Activated T-helper 2 cell treated with anti-CD3 and anti-CD28 coated beads, Interferon-gamma antibody, Interleukin-2, Interleukin-4, amounts not matched to agents 10 μg/mL and 5 μg/mL and 100 μg/mL, durations not matched to agents 14 hours and 24 hours and 36 hours (primary cell): ENCODE measurements around the gene NGEF. TPM values are rescaled to one million over a fixed set of nuclear protein-coding genes. Genes with fewer than 3 reads are reported as not detected.
"Not testable (repeated sequence)": the region's sequence is repeated elsewhere in the genome, so short reads cannot be mapped to it uniquely, and the experiment has no call there.

Experiments
- DNase-seq: peaks from one replicate; pipeline ENCODE4 v3.0.0; 2021; ENCODE audit warnings: low spot score
- H3K27ac Mint-ChIP-seq: one replicate; pipeline ENCODE4 v1.8.0; 2021; ENCODE audit warnings: mixed read lengths
- H3K27me3 Mint-ChIP-seq: one replicate; pipeline ENCODE4 v1.8.0; 2021; ENCODE audit warnings: low read depth, mixed read lengths
- H3K36me3 Mint-ChIP-seq: one replicate; pipeline ENCODE4 v1.8.0; 2021; ENCODE audit warnings: low read depth, mixed read lengths
- H3K4me1 Mint-ChIP-seq: one replicate; pipeline ENCODE4 v1.8.0; 2021; ENCODE audit warnings: low read depth, mixed read lengths
- H3K4me3 Mint-ChIP-seq: one replicate; pipeline ENCODE4 v1.8.0; 2021; ENCODE audit warnings: low read depth, mild to moderate bottlenecking, moderate library complexity, mixed read lengths
- H3K9me3 Mint-ChIP-seq: one replicate; pipeline ENCODE4 v1.8.0; 2021; ENCODE audit warnings: mixed read lengths
- intact Hi-C: fragments of 100-400 bp; cut with micrococcal nuclease; formaldehyde crosslinking; loops from one replicate; pipeline ENCODE4 v1.15.1; 2023
- total RNA-seq: library from RNA; stranded (reverse); gene quantifications from 2 replicates; pipeline ENCODE4 v1.2.3, GENCODE V29; 2022

Gene NGEF
- total RNA-seq, 1 donor from 2014 or later, result 2.5 TPM

DNA sequence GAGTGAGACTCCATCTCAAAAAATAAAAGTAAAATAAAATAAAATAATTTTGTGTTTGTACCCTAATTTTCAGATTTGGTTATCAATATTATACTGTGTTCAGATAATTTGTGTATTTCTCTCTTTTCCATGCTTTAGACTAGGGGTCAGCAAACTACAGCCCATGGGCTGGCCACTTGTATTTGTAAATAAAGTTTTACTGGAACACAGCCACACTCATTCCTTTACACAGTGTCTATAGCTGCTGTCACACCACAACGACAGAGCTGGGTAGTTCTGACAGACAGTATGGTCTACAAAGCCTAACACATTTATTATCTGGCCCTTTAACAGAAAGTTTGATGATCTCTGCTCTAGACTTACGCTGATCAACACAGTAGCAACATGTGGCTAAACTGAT, 99.2 kb downstream of the NGEF start:
- DNase-seq, result no peak
- no peak overlapping the region for H3K27ac Mint-ChIP-seq
- H3K27me3 Mint-ChIP-seq, result peaks cover 32% of the 10 kb centered on the region
- H3K4me1 Mint-ChIP-seq, result no peaks in the 10 kb centered on the region
- intact Hi-C loops, result no loop called here
- no peaks in the 10 kb centered on the region for H3K36me3 Mint-ChIP-seq
- no peak overlapping the region for H3K4me3 Mint-ChIP-seq
- H3K9me3 Mint-ChIP-seq, result peaks cover 16% of the 10 kb centered on the region

DNA sequence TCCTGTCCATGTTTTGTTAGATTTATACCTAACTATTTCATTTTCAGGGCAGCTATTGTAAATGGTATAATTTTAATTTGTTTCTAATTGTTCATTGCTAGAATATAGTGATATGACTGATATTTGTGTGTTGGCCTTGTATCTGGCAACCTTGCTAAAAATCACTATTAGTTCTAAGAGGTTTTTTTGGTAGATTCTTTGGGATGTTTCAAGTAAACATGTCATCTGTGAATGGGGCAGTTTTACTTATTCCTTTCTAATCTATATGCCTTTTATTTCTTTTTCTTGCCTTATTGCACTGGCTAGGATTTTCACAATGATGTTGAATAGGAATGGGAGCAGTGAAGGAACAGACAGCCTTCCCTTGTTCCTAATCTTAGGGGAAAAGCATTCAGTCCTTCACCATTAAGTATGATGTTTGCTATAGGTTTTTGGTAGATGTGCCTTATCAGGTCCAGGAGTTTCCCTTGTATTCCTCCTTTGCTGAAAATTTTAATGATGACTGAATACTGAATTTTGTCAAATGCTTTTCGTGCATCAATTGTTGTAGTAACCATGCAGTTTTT, 101.3 kb downstream of the NGEF start:
- Mint-ChIP-seq H3K27me3 (peaks cover 31% of the 10 kb centered on the region), H3K27ac (no peak overlapping the region), H3K9me3 (peaks cover 16% of the 10 kb centered on the region), H3K36me3 (no peaks in the 10 kb centered on the region), H3K4me1 (no peaks in the 10 kb centered on the region), H3K4me3 (no peak overlapping the region)
- no peak for DNase-seq
- intact Hi-C loops, result no loop called here

DNA sequence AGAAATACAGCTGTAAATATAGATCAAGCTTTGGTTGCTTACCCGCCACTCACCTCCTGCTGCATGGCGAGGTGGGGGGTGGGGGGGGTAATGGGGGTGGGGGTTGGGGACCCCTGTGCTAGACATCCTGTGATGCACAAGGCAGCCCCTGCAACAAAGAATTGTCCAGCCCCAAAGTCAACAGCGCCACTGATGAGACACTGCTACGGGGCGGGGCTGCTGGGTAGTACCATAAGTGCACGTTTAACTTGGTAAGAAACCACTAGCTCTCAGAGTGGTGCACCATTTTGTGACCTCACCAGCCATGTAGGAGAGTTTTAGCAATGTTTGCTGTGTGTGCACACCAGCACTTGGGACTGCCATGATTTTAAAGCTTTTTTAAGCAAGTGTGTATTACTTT, 102.7 kb downstream of the NGEF start:
- peaks cover 26% of the 10 kb centered on the region for H3K27me3 Mint-ChIP-seq
- no peaks in the 10 kb centered on the region for H3K4me1 Mint-ChIP-seq

DNA sequence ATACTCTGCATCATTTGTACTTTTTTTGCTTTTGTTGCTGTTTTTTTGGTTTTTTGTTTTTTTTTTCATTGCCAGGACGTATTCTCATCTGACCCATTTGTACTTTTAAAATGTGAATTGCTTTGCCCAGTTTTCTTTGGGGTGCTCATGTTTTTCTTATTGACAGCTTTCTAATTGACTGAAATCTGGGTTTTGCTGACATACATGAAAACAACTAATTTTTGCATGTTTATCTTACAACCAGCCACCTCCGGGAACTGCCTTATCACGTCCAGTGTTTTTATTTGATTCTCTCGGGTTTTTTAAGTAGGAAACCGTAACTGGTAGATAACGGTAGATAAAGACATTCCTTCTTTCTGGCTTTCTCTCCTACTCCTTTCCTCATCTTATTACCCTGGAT, 104.4 kb downstream of the NGEF start:
- Mint-ChIP-seq H3K36me3 (no peaks in the 10 kb centered on the region), H3K27me3 (peaks cover 22% of the 10 kb centered on the region)
- intact Hi-C loops, result no loop called here

More for the DNA sequence above, 102.7 kb downstream of the NGEF start:
- Mint-ChIP-seq H3K4me3 (no peak overlapping the region), H3K9me3 (peaks cover 16% of the 10 kb centered on the region), H3K27ac (no peak overlapping the region), H3K36me3 (no peaks in the 10 kb centered on the region)
- intact Hi-C loops, result no loop called here
- DNase-seq, result no peak

DNA sequence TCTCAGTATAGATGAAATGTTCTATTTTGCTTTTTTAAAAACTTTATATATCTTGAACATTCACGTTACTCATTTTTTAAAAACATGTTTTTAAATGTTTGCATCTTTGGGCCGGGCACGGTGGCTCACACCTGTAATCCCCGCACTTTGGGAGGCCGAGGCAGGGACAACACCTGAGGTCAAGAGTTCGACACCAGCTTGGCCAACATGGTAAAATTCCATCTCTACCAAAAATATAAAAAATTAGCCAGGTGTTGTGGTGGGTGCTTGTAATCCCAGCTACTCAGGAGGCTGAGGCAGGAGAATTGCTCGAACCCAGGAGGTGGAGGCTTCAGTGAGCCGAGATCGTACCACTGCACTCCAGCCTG, 105.4 kb downstream of the NGEF start:
- H3K4me3 Mint-ChIP-seq, intact Hi-C loops, H3K36me3 Mint-ChIP-seq, H3K27ac Mint-ChIP-seq, H3K4me1 Mint-ChIP-seq, DNase-seq: not testable (repeated sequence)
- peaks cover 10% of the 10 kb centered on the region for H3K9me3 Mint-ChIP-seq
- peaks cover 18% of the 10 kb centered on the region for H3K27me3 Mint-ChIP-seq

More for the DNA sequence above, 104.4 kb downstream of the NGEF start:
- no peak overlapping the region for H3K27ac Mint-ChIP-seq
- peaks cover 16% of the 10 kb centered on the region for H3K9me3 Mint-ChIP-seq
- H3K4me3 Mint-ChIP-seq, result no peak overlapping the region
- DNase-seq, result no peak
- H3K4me1 Mint-ChIP-seq, result no peaks in the 10 kb centered on the region

DNA sequence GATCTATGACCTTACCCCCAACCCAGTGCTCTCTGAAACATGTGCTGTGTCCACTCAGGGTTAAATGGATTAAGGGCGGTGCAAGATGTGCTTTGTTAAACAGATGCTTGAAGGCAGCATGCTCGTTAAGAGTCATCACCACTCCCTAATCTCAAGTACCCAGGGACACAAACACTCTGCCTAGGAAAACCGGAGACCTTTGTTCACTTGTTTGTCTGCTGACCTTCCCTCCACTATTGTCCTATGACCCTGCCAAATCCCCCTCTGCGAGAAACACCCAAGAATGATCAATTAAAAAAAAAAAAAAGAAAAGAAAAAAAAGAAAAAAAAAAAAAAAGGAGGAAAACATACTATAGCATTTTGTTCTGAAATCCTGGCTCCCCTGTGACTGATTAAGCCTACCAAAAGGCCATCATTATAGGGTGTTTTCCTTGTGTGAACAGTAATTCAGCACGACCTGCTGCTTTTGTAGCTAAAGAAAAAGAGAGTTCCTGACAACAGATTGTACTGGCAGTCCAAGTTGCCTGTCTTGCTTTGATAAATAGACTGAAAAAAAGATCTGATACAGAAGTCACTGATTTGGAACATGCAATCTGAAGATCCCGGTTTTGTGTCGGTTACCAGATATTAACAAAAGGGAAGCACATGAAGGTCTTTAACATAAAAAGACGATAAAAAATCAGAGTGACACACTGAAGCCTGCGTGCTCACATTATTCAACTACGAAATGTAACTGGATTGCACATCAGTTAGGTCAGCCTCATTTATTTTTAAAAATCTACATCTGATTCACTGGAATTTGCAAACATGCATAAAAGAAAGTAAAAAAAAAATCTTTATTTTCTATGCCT, 106.0 kb downstream of the NGEF start:
- H3K27ac Mint-ChIP-seq, H3K36me3 Mint-ChIP-seq, H3K4me3 Mint-ChIP-seq, DNase-seq, H3K4me1 Mint-ChIP-seq, intact Hi-C loops: not testable (repeated sequence)
- Mint-ChIP-seq H3K27me3 (peaks cover 18% of the 10 kb centered on the region), H3K9me3 (peaks cover 10% of the 10 kb centered on the region)

DNA sequence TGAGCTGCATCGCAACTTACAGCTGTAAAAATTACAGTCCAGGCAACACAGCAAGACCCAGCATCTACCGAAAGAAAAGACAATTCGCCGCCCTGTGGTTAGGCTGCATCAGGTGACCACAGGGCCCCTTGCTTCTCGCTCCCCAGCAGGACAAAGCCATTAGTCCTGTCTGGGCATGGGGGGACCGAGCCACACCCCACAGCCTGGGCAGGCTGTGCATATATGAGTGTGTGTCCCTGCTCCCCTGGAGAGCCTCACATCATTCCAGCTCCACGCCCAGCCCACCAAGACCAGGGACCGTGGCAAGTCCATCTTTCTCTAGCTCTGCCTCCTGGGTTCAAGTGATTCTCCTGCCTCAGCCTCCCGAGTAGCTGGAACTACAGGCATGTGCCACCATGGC, 109.1 kb downstream of the NGEF start:
- DNase-seq, result no peak
- H3K4me1 Mint-ChIP-seq, result peaks cover 5% of the 10 kb centered on the region
- H3K36me3 Mint-ChIP-seq, result no peaks in the 10 kb centered on the region
- H3K4me3 Mint-ChIP-seq, result no peak overlapping the region
- H3K9me3 Mint-ChIP-seq, result no peaks in the 10 kb centered on the region
- intact Hi-C loops, result no loop called here
- H3K27ac Mint-ChIP-seq, result no peak overlapping the region
- H3K27me3 Mint-ChIP-seq, result peaks cover 3% of the 10 kb centered on the region

DNA sequence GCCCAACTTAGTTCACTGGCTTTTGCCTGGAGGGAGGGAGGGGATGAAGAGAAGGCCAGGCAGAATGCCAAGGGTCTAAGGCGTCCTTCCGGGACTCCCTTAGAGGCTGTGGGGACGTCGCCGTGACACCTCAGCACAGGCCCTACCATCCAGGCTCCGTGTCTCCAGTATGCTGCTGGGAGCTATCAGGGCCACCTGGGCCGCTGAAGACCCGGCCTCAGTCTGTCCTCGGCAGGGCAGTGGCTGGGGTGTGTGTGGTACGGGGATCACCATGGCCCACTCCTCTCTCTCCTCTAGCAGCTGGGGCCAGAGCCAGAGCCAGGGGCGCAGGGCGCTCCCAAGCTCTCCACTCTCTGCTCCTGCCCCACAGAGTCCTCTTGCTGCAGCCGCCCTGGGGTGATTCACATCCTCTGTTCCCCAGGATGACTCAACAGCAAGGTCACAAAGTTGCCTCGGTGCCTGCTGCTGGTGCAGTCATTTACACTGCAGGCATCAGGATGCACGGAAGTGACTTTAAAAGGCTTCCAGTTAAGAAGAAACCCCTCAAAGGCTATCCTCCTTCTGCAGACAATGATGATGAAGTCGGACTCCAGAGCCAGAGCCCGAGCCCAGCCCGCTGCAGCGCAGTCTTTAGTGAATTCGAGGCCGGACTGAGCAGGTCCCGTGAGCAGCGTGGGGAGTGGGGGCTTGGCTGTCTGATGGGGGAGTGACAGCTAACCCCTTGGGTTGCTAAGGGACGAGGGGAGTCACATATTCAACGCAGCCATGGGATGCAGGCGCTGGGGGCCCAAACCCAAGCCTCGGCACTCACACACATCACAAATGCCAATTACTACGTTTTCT, 111.1 kb downstream of the NGEF start:
- no peak for DNase-seq

DNA sequence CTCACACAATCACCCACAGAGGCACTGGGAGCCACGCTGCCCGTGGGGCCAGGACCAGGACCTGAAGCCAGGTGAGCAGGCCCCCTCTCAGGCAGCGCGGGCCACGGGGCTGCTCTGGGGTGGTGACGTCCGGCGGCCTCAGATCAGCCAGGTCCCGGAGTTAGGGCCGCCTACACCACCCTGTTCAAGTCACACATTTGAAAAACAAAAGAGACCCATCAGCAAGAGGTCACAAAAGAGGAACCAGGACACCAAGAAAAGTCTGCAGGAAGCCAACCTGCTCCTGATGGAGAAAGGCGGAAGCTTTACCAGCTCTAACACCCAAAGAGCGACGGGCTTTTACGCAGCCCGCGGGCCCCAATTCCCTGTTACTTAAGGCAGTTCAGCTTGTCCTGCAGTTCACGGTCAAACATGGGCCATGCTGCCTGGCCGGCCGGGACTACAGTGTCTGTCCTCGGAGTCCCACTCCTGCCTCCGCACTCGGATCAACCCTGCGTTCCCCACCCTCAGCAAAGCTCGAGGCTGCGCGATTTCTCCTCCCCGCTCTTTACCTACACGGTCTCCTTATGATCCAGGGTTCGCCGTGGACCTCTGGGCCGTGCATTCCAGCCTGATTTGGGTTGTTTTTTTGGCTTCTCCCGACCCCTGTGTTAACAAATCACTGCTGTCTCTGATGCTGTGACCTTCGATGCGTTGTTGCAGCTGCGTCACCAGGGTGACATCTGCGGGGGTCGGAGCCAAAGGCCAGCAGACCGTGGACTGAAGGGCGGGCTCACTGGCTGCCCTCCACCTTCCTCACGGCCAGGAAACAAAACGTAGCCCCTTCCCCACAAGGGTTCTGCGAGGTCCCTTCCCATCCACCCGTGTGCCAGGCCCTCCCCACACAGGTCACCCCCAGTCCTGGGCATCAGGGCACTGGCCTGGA, 112.0 kb downstream of the NGEF start:
- Mint-ChIP-seq H3K36me3 (no peaks in the 10 kb centered on the region), H3K4me1 (peaks cover 12% of the 10 kb centered on the region), H3K4me3 (no peak overlapping the region), H3K27me3 (no peaks in the 10 kb centered on the region), H3K27ac (no peak overlapping the region), H3K9me3 (no peaks in the 10 kb centered on the region)
- no peak for DNase-seq
- intact Hi-C loops, result no loop called here

More for the DNA sequence above, 111.1 kb downstream of the NGEF start:
- no peaks in the 10 kb centered on the region for H3K9me3 Mint-ChIP-seq
- H3K27ac Mint-ChIP-seq, result peak overlapping the region; percentile 76
- no peaks in the 10 kb centered on the region for H3K27me3 Mint-ChIP-seq
- intact Hi-C loops, result no loop called here
- no peaks in the 10 kb centered on the region for H3K36me3 Mint-ChIP-seq
- no peak overlapping the region for H3K4me3 Mint-ChIP-seq
- H3K4me1 Mint-ChIP-seq, result peaks cover 10% of the 10 kb centered on the region

DNA sequence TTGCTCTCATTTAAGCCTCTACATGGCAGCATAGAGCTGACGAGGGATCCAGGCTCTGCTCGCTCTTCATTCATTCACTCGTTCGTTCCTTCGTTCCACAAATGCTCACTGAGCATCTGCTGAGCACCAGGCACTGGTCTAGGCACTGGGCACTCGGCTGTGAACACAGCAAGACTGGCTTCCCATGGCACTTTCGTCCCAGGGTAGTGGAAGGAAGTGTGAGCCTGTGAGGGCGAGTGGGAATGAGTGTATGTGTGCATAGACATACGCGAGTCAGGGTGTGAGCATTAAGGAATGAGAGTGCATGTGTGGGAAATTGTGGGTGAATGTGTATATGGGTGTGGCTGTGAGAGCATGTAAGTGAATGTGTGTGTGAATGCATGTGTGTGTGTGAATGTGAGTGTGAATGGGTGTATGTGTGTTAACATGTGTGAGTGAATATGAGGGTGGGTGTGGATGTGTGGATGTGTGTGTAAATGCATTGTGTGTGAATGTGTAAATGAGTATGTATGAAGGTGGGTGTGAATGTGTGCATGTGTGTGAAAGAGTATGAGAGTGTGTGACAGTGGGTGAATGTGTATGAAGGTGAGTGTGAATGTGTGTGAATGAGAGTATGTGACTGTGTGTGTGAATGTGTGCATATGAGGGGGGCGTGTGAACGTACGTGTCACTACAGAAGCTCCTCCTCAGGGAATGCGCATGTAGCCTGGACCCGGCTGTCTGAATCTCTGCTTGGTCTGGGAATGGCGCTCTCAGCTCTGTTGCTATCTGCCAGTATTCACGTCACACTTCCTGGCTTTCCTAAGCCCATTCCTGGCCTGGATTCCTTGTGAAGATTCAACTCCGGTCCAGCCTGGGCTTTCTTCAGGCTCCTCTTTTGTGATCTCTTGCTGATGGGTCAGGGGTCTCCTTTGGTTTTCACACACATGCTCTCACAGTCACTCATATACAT, 114.2 kb downstream of the NGEF start:
- intact Hi-C loops, result loop anchor here (5.0 to 10.0 kb wide), 2 partner anchors 166 to 348 kb away; partner anchors contain the start of gene INPP5D
- no peak overlapping the region for H3K27ac Mint-ChIP-seq
- H3K4me3 Mint-ChIP-seq, result no peak overlapping the region
- no peaks in the 10 kb centered on the region for H3K36me3 Mint-ChIP-seq
- H3K4me1 Mint-ChIP-seq, result peaks cover 12% of the 10 kb centered on the region
- H3K9me3 Mint-ChIP-seq, result no peaks in the 10 kb centered on the region
- H3K27me3 Mint-ChIP-seq, result no peaks in the 10 kb centered on the region
- DNase-seq, result no peak

DNA sequence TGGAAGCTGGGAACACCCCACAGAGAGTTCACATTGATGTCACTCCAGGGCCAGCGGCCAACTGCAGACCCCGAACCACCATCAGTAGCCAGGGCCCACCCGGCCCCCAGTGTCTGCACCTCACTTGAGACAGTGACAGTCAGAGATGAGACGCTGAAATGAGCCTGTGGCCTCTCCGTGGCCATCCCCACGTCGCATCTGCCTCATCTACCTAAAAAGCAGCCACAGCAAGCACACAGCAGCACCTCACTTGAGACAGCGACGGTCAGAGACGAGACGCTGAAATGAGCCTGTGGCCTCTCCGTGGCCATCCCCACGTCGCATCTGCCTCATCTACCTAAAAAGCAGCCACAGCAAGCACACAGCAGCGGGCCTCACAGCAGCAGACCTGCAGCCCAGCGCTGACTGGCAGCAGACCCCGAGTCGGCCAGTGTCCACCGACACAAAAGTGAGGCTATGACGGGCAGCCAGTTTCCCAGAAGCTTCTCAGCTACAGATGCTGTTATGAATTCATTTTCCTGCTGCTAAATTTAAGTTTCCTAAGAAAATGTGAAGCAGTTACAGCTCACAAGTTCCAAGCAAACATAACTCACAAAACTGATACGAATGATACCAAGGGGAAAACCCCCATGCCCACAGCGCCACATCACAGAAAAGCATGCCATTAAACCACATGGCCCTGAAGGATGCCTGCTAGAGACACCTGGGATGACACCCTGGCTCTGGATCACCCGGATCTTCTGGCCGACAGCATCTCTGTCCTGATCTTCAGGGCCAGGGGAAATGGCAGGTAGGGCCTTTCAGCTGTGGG, 115.3 kb downstream of the NGEF start:
- peaks cover 12% of the 10 kb centered on the region for H3K4me1 Mint-ChIP-seq
- H3K4me3 Mint-ChIP-seq, result peak overlapping the region; percentile 42
- no peak overlapping the region for H3K27ac Mint-ChIP-seq
- H3K27me3 Mint-ChIP-seq, result no peaks in the 10 kb centered on the region
- no peak for DNase-seq
- no peaks in the 10 kb centered on the region for H3K9me3 Mint-ChIP-seq
- intact Hi-C loops, result loop anchor here (5.0 to 10.0 kb wide), 2 partner anchors 167 to 349 kb away; partner anchors contain the start of gene INPP5D
- H3K36me3 Mint-ChIP-seq, result no peaks in the 10 kb centered on the region
